OCI-LY3 (cell line): ENCODE data around the gene SPRN.
"Not testable (repeated sequence)": the region's sequence is repeated elsewhere in the genome, so short reads cannot be mapped to it uniquely, and the experiment has no call there.

Experiments
- EZH2phosphoT487 ChIP-seq: fragments of 200-600 bp; shearing (Covaris generic); IDR thresholded peaks from 2 replicates; pipeline ENCODE4 v1.6.1; 2018; ENCODE audit warnings: antibody characterized with exemption, mixed run types, low read depth
- TF ChIP-seq, protein P1 (sequence below): fragments of 200-600, 300-600 bp; sonication (generic); IDR thresholded peaks from 2 replicates; pipeline ENCODE4 v1.5.1; 2014; ENCODE audit warnings: antibody characterized with exemption, low read length, low read depth

DNA sequence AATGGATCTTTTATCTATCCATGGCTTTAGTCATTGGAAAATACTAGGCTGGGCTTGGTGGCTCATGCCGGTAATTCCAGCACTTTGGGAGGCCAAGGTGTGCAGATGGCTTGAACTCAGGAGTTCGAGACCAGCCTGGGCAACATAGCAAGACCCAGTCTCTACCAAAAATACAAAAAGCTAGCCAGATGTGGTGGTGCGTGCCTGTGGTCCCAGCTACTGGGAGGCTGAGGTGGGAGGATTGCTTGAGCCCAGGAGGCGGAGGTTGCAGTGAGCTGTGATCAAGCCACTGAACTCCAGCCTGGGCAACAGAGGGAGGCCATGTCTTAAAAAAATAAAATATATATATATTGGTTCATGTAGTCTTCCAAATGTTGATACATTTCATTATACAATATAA, 37.5 kb downstream of the SPRN start:
- not testable (repeated sequence) for TF ChIP-seq EZH2phosphoT487
- TF ChIP-seq, protein P1, sequence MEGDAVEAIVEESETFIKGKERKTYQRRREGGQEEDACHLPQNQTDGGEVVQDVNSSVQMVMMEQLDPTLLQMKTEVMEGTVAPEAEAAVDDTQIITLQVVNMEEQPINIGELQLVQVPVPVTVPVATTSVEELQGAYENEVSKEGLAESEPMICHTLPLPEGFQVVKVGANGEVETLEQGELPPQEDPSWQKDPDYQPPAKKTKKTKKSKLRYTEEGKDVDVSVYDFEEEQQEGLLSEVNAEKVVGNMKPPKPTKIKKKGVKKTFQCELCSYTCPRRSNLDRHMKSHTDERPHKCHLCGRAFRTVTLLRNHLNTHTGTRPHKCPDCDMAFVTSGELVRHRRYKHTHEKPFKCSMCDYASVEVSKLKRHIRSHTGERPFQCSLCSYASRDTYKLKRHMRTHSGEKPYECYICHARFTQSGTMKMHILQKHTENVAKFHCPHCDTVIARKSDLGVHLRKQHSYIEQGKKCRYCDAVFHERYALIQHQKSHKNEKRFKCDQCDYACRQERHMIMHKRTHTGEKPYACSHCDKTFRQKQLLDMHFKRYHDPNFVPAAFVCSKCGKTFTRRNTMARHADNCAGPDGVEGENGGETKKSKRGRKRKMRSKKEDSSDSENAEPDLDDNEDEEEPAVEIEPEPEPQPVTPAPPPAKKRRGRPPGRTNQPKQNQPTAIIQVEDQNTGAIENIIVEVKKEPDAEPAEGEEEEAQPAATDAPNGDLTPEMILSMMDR: not testable (repeated sequence)
